ES-I3 (cell line): ENCODE measurements around the gene TYROBP.
A peak's percentile ranks its signal among the peaks of the same experiment; 100 is the strongest.
"Not testable (repeated sequence)": the region's sequence is repeated elsewhere in the genome, so short reads cannot be mapped to it uniquely, and the experiment has no call there.

Experiments
- H3K36me3 ChIP-seq: 2 replicates; pipeline ENCODE4 v1.6.1; 2013; ENCODE audit warnings: mild to moderate bottlenecking, low read length, control low read depth, moderate library complexity; ENCODE audit not compliant: insufficient read depth
- H3K4me1 ChIP-seq: 2 replicates; pipeline ENCODE4 v1.6.1; 2013; ENCODE audit warnings: mild to moderate bottlenecking, control low read depth, low read length; ENCODE audit not compliant: insufficient read depth
- H3K9ac ChIP-seq: 2 replicates; pipeline ENCODE4 v1.6.1; 2013; ENCODE audit warnings: low read depth, mild to moderate bottlenecking, low read length, moderate library complexity
- H3K9me3 ChIP-seq: 2 replicates; pipeline ENCODE4 v1.6.1; 2013; ENCODE audit warnings: mild to moderate bottlenecking, low read length, moderate library complexity; ENCODE audit not compliant: control insufficient read depth, insufficient read depth

TYROBP gene

GRCh38 chr19:35901055-35901644, 6.9 kb downstream of the TYROBP start:
- no peaks in the 10 kb centered on the region for H3K36me3 ChIP-seq
- H3K4me1 ChIP-seq = peaks cover 17% of the 10 kb centered on the region
- H3K9ac ChIP-seq = peak overlapping the region; percentile 94; the same call in 1 of the 2 replicates
- no peaks in the 10 kb centered on the region for H3K9me3 ChIP-seq

GRCh38 chr19:35899547-35900214, 8.4 kb downstream of the TYROBP start:
- Histone ChIP-seq H3K4me1 (peaks cover 17% of the 10 kb centered on the region), H3K36me3 (no peaks in the 10 kb centered on the region), H3K9me3 (no peaks in the 10 kb centered on the region), H3K9ac (peak overlapping the region; percentile 94)

- Histone ChIP-seq H3K9me3 (no peaks in the 10 kb centered on the region), H3K36me3 (no peaks in the 10 kb centered on the region; the same call in 1 of the 2 replicates), H3K4me1 (peaks cover 17% of the 10 kb centered on the region), H3K9ac (peak overlapping the region; percentile 94)
Observed at GRCh38 chr19:35898499-35898809, 9.6 kb downstream of the TYROBP start.

- Histone ChIP-seq H3K4me1 (peaks cover 17% of the 10 kb centered on the region), H3K36me3 (peaks cover 3% of the 10 kb centered on the region; the same call in 1 of the 2 replicates), H3K9me3 (no peaks in the 10 kb centered on the region), H3K9ac (peak overlapping the region; percentile 94)
Observed at GRCh38 chr19:35897706-35898451, 10.2 kb downstream of the TYROBP start.

GRCh38 chr19:35896643-35897040, 11.5 kb downstream of the TYROBP start:
- Histone ChIP-seq H3K36me3 (peaks cover 3% of the 10 kb centered on the region; the same call in 1 of the 2 replicates), H3K9ac (no peak overlapping the region), H3K4me1 (peaks cover 8% of the 10 kb centered on the region; the same call in 1 of the 2 replicates), H3K9me3 (no peaks in the 10 kb centered on the region)

- Histone ChIP-seq H3K4me1 (peaks cover 3% of the 10 kb centered on the region; the same call in 1 of the 2 replicates), H3K36me3 (peaks cover 4% of the 10 kb centered on the region; the same call in 1 of the 2 replicates), H3K9ac (no peak overlapping the region), H3K9me3 (no peaks in the 10 kb centered on the region)
Observed at GRCh38 chr19:35895911-35896642, 12.0 kb downstream of the TYROBP start.

- Histone ChIP-seq H3K36me3 (peaks cover 10% of the 10 kb centered on the region; the same call in 1 of the 2 replicates), H3K9ac (no peak overlapping the region), H3K4me1 (no peaks in the 10 kb centered on the region), H3K9me3 (no peaks in the 10 kb centered on the region)
Observed at GRCh38 chr19:35894342-35894741, 13.8 kb downstream of the TYROBP start.

- not testable (repeated sequence) for H3K9me3 ChIP-seq, H3K4me1 ChIP-seq, H3K9ac ChIP-seq
- H3K36me3 ChIP-seq = peaks cover 13% of the 10 kb centered on the region; the same call in 1 of the 2 replicates
Observed at GRCh38 chr19:35891819-35892218, 16.3 kb downstream of the TYROBP start.

- H3K9me3 ChIP-seq = no peaks in the 10 kb centered on the region
- no peaks in the 10 kb centered on the region for H3K4me1 ChIP-seq
- H3K9ac ChIP-seq = no peak overlapping the region
- H3K36me3 ChIP-seq = peaks cover 13% of the 10 kb centered on the region; the same call in 1 of the 2 replicates
Observed at GRCh38 chr19:35890113-35890650, 17.9 kb downstream of the TYROBP start.

GRCh38 chr19:35889370-35890112, 18.6 kb downstream of the TYROBP start:
- H3K9me3 ChIP-seq = no peaks in the 10 kb centered on the region
- H3K9ac ChIP-seq = no peak overlapping the region
- no peaks in the 10 kb centered on the region for H3K4me1 ChIP-seq
- H3K36me3 ChIP-seq = peaks cover 13% of the 10 kb centered on the region; the same call in 1 of the 2 replicates

- H3K36me3 ChIP-seq = peaks cover 13% of the 10 kb centered on the region; the same call in 1 of the 2 replicates
- H3K9me3 ChIP-seq = no peaks in the 10 kb centered on the region
- no peak overlapping the region for H3K9ac ChIP-seq
- H3K4me1 ChIP-seq = no peaks in the 10 kb centered on the region
Observed at GRCh38 chr19:35888398-35888797, 19.7 kb downstream of the TYROBP start.

GRCh38 chr19:35887197-35887596, 20.9 kb downstream of the TYROBP start:
- H3K9me3 ChIP-seq = no peaks in the 10 kb centered on the region
- no peaks in the 10 kb centered on the region for H3K4me1 ChIP-seq
- no peak overlapping the region for H3K9ac ChIP-seq
- H3K36me3 ChIP-seq = peaks cover 10% of the 10 kb centered on the region; the same call in 1 of the 2 replicates

GRCh38 chr19:35885904-35886303, 22.2 kb downstream of the TYROBP start:
- Histone ChIP-seq H3K9me3 (no peaks in the 10 kb centered on the region), H3K9ac (no peak overlapping the region), H3K4me1 (no peaks in the 10 kb centered on the region), H3K36me3 (peaks cover 7% of the 10 kb centered on the region; the same call in 1 of the 2 replicates)
